ENCODE measurements around the gene CXorf49B. TPM values are rescaled to one million over a fixed set of nuclear protein-coding genes. Genes with fewer than 3 reads are reported as not detected.
"Not testable (repeated sequence)": the region's sequence is repeated elsewhere in the genome, so short reads cannot be mapped to it uniquely, and the experiment has no call there.

The CXorf49B gene
- total RNA-seq, 2 experiments from 2014 or later: not detected

- POLR2A ChIA-PET; H3K9me3 Mint-ChIP-seq; H3K4me1 Mint-ChIP-seq; H3K27ac Mint-ChIP-seq; H3K27me3 Mint-ChIP-seq; DNase-seq; CTCF ChIA-PET; H3K4me3 Mint-ChIP-seq; H3K36me3 Mint-ChIP-seq (ENCODE audit: low read depth): not testable (repeated sequence)
Observed at GRCh38 chrX:71783569-71784347, 20.6 kb downstream of the CXorf49B start.

- H3K4me3 Mint-ChIP-seq; CTCF ChIA-PET; H3K27ac Mint-ChIP-seq; DNase-seq; H3K36me3 Mint-ChIP-seq (ENCODE audit: low read depth); H3K27me3 Mint-ChIP-seq; H3K9me3 Mint-ChIP-seq; POLR2A ChIA-PET; H3K4me1 Mint-ChIP-seq: not testable (repeated sequence)
Observed at GRCh38 chrX:71784348-71784983, 21.3 kb downstream of the CXorf49B start.

GRCh38 chrX:71806450-71806849, 43.3 kb downstream of the CXorf49B start:
- H3K9me3 Mint-ChIP-seq; POLR2A ChIA-PET; CTCF ChIA-PET; H3K36me3 Mint-ChIP-seq (ENCODE audit: low read depth); H3K4me1 Mint-ChIP-seq; H3K27ac Mint-ChIP-seq; DNase-seq; H3K4me3 Mint-ChIP-seq; H3K27me3 Mint-ChIP-seq: not testable (repeated sequence)

- H3K4me1 Mint-ChIP-seq: no peaks in the 10 kb centered on the region
- ChIA-PET POLR2A (no interaction called here), CTCF (no interaction called here)
- H3K27me3 Mint-ChIP-seq: peaks cover 8% of the 10 kb centered on the region
- H3K4me3 Mint-ChIP-seq: no peak overlapping the region
- DNase-seq: no peak
- H3K9me3 Mint-ChIP-seq: no peaks in the 10 kb centered on the region
- no peak overlapping the region for H3K27ac Mint-ChIP-seq
- no peaks in the 10 kb centered on the region for H3K36me3 Mint-ChIP-seq (ENCODE audit: low read depth)
Observed at GRCh38 chrX:71809886-71810285, 46.7 kb downstream of the CXorf49B start.

- H3K9me3 Mint-ChIP-seq: no peaks in the 10 kb centered on the region
- H3K27me3 Mint-ChIP-seq: peaks cover 8% of the 10 kb centered on the region
- H3K27ac Mint-ChIP-seq: no peak overlapping the region
- H3K4me3 Mint-ChIP-seq: no peak overlapping the region
- no peaks in the 10 kb centered on the region for H3K36me3 Mint-ChIP-seq (ENCODE audit: low read depth)
- no peaks in the 10 kb centered on the region for H3K4me1 Mint-ChIP-seq
- POLR2A ChIA-PET: no interaction called here
- no peak for DNase-seq
- CTCF ChIA-PET: no interaction called here
Observed at GRCh38 chrX:71814123-71814912, 51.2 kb downstream of the CXorf49B start.

GRCh38 chrX:71815121-71815905, 52.2 kb downstream of the CXorf49B start:
- CTCF ChIA-PET: no interaction called here
- H3K4me3 Mint-ChIP-seq: no peak overlapping the region

GRCh38 chrX:71815906-71816156, 52.7 kb downstream of the CXorf49B start:
- POLR2A ChIA-PET: no interaction called here
- no peaks in the 10 kb centered on the region for H3K9me3 Mint-ChIP-seq
- H3K36me3 Mint-ChIP-seq (ENCODE audit: low read depth): no peaks in the 10 kb centered on the region
- CTCF ChIA-PET: no interaction called here
- H3K4me1 Mint-ChIP-seq: no peaks in the 10 kb centered on the region
- H3K27ac Mint-ChIP-seq: no peak overlapping the region
- peaks cover 10% of the 10 kb centered on the region for H3K27me3 Mint-ChIP-seq
- no peak overlapping the region for H3K4me3 Mint-ChIP-seq
- no peak for DNase-seq

More at GRCh38 chrX:71815121-71815905, 52.2 kb downstream of the CXorf49B start:
- Mint-ChIP-seq H3K36me3 (ENCODE audit: low read depth) (no peaks in the 10 kb centered on the region), H3K4me1 (no peaks in the 10 kb centered on the region), H3K27ac (no peak overlapping the region), H3K27me3 (peaks cover 10% of the 10 kb centered on the region), H3K9me3 (no peaks in the 10 kb centered on the region)
- POLR2A ChIA-PET: no interaction called here
- DNase-seq: no peak

Other genes with a start within 250 kb of the CXorf49B start
- 100 to 1,000 TPM; 360 to 382 TPM for gene OGT, start 230.2 kb upstream of the CXorf49B start, total RNA-seq
- gene GCNA, start 184.9 kb upstream of the CXorf49B start, total RNA-seq: 1 to 10 TPM; 4.4 to 5.3 TPM
- 10 to 100 TPM; 84.9 to 85.7 TPM for gene CXCR3, start 144.8 kb upstream of the CXorf49B start, total RNA-seq
- not detected for gene CXorf49, start 45.1 kb upstream of the CXorf49B start, total RNA-seq
- 1 to 10 TPM; 7.9 to 8.7 TPM for gene NHSL2, start 147.5 kb downstream of the CXorf49B start, total RNA-seq

Data from activated CD4-positive, alpha-beta memory T cell treated with anti-CD3 and anti-CD28 coated beads, Interleukin-2, amount 10 ng/mL, durations not matched to agents 7 days and 5 days (primary cell).